Measurements from ENCODE around the gene ST3GAL5.
A peak's percentile ranks its signal among the peaks of the same experiment; 100 is the strongest.
"Not testable (repeated sequence)": the region's sequence is repeated elsewhere in the genome, so short reads cannot be mapped to it uniquely, and the experiment has no call there.

The ST3GAL5 gene

GRCh38 chr2:85830645-85831044 lies 58.1 kb downstream of the ST3GAL5 start:
- DNase-seq, result no peak

- not testable (repeated sequence) for DNase-seq
These were observed 59.4 kb downstream of the ST3GAL5 start for GRCh38 chr2:85829394-85829793.

GRCh38 chr2:85828725-85829124 lies 60.1 kb downstream of the ST3GAL5 start:
- DNase-seq, result no peak

GRCh38 chr2:85827879-85828569 lies 60.8 kb downstream of the ST3GAL5 start:
- no peak for DNase-seq

- peak; percentile 68 for DNase-seq
These were observed 61.6 kb downstream of the ST3GAL5 start for GRCh38 chr2:85826990-85827878.

- no peak for DNase-seq
These were observed 64.8 kb downstream of the ST3GAL5 start for GRCh38 chr2:85823951-85824350.

- DNase-seq, result no peak
These were observed 66.0 kb downstream of the ST3GAL5 start for GRCh38 chr2:85822766-85823165.

- DNase-seq, result no peak
These were observed 68.8 kb downstream of the ST3GAL5 start for GRCh38 chr2:85819811-85820510.

GRCh38 chr2:85814802-85815550 lies 73.8 kb downstream of the ST3GAL5 start:
- no peak for DNase-seq

GRCh38 chr2:85813982-85814801 lies 74.6 kb downstream of the ST3GAL5 start:
- DNase-seq, result peak; percentile 66

GRCh38 chr2:85813211-85813981 lies 75.4 kb downstream of the ST3GAL5 start:
- DNase-seq, result no peak

- DNase-seq, result no peak
These were observed 76.6 kb downstream of the ST3GAL5 start for GRCh38 chr2:85812094-85812735.

GRCh38 chr2:85811180-85812093 lies 77.4 kb downstream of the ST3GAL5 start:
- DNase-seq, result no peak

- no peak for DNase-seq
These were observed 78.2 kb downstream of the ST3GAL5 start for GRCh38 chr2:85810371-85811179.

GRCh38 chr2:85807756-85808155 lies 81.0 kb downstream of the ST3GAL5 start:
- DNase-seq, result no peak

- no peak for DNase-seq
These were observed 82.3 kb downstream of the ST3GAL5 start for GRCh38 chr2:85806358-85807118.

GRCh38 chr2:85804583-85804982 lies 84.2 kb downstream of the ST3GAL5 start:
- DNase-seq, result no peak

Measured in DMS79 (cell line).